Measurements from ENCODE around the gene AMELX.

- TF ChIP-seq CTCF (IDR thresholded peaks at IDR 0.05) (no peak), RFX5 (IDR thresholded peaks at IDR 0.05) (no peak), JUN (IDR thresholded peaks at IDR 0.05) (no peak), RCOR1 (IDR thresholded peaks at IDR 0.05; ENCODE audit: low read depth, low read length) (no peak), KDM1A (IDR thresholded peaks at IDR 0.05; ENCODE audit: low read depth) (no peak), EP300 (IDR thresholded peaks at IDR 0.05) (no peak), POLR2AphosphoS2 (conservative IDR thresholded peaks at IDR 0.05; ENCODE audit: low read length) (no peak), JUNB (IDR thresholded peaks at IDR 0.05) (no peak), MAX (IDR thresholded peaks at IDR 0.05) (no peak), E2F6 (IDR thresholded peaks at IDR 0.05; ENCODE audit: borderline replicate concordance, low read depth) (no peak)
Measured at GRCh38 chrX:11347300-11347699, 54.1 kb downstream of the AMELX start.

Data from A549 (cell line).